SU-DHL-6 (cell line): Measurements from ENCODE around the gene SLC37A3.

Experiments used
- H2AFZ ChIP-seq: fragments of 200-600 bp; sonication (generic); 2 replicates; pipeline ENCODE4 v1.6.1; 2014; ENCODE audit warnings: low read depth, mild to moderate bottlenecking, moderate library complexity, mixed read lengths, antibody characterized with exemption, low read length; ENCODE audit not compliant: severe bottlenecking
- H3F3A ChIP-seq: fragments of 200-600 bp; shearing (Covaris generic); 2 replicates; pipeline ENCODE4 v1.6.0; 2016; ENCODE audit warnings: antibody characterized with exemption, mild to moderate bottlenecking; ENCODE audit not compliant: insufficient read depth
- H3K27ac ChIP-seq: fragments of 200-600 bp; sonication (generic); 2 replicates; pipeline ENCODE4 v1.5.1; 2016; ENCODE audit warnings: low read depth, mild to moderate bottlenecking, low read length, moderate library complexity, mixed read lengths
- H3K27me3 ChIP-seq: fragments of 200-600 bp; sonication (generic), shearing (Covaris generic); 2 replicates; pipeline ENCODE4 v1.6.0; 2014; ENCODE audit warnings: mild to moderate bottlenecking, low read length
- H3K36me3 ChIP-seq: fragments of 200-600 bp; sonication (generic); 2 replicates; pipeline ENCODE4 v1.6.1; 2014; ENCODE audit warnings: mild to moderate bottlenecking, low read length, mixed read lengths
- H3K4me2 ChIP-seq: fragments of 300-600, 200-600 bp; shearing (Covaris generic), sonication (generic); 2 replicates; pipeline ENCODE4 v1.6.0; 2014; ENCODE audit warnings: low read length, low read depth, mild to moderate bottlenecking; ENCODE audit not compliant: poor library complexity, severe bottlenecking
- H3K4me3 ChIP-seq: fragments of 200-600 bp; sonication (generic); 2 replicates; pipeline ENCODE4 v1.5.1; 2014; ENCODE audit warnings: antibody characterized with exemption, low read length, mild to moderate bottlenecking, mixed read lengths; ENCODE audit not compliant: insufficient read depth, poor library complexity, severe bottlenecking
- H3K79me2 ChIP-seq: fragments of 200-600 bp; sonication (generic); 2 replicates; pipeline ENCODE4 v1.6.1; 2014; ENCODE audit warnings: mild to moderate bottlenecking, low read length, moderate library complexity; ENCODE audit not compliant: insufficient read depth
- H3K9ac ChIP-seq: fragments of 200-600 bp; sonication (generic); 2 replicates; pipeline ENCODE4 v1.7.0; 2014; ENCODE audit warnings: mild to moderate bottlenecking, low read length
- H3K9me2 ChIP-seq: fragments of 200-600 bp; sonication (generic); replicated peaks from 2 replicates; pipeline ENCODE4 v1.6.1; 2014; ENCODE audit warnings: low read length; ENCODE audit not compliant: insufficient read depth
- H3K9me3 ChIP-seq: fragments of 200-600 bp; sonication (generic); 2 replicates; pipeline ENCODE4 v1.6.1; 2014; ENCODE audit warnings: low read length, mixed read lengths; ENCODE audit not compliant: insufficient read depth
- H4K20me1 ChIP-seq: fragments of 200-600 bp; sonication (generic); 2 replicates; pipeline ENCODE4 v1.6.1; 2014; ENCODE audit warnings: low read depth, mild to moderate bottlenecking, antibody characterized with exemption, low read length, moderate library complexity, mixed read lengths
- EZH2phosphoT487 ChIP-seq: fragments of 200-600 bp; sonication (generic), shearing (Covaris generic); conservative IDR thresholded peaks from 2 replicates; pipeline ENCODE4 v1.6.1; 2018; ENCODE audit warnings: mild to moderate bottlenecking, antibody characterized with exemption, low read length, moderate library complexity, mixed read lengths
- TF ChIP-seq, protein P1 (sequence below): fragments of 200-600 bp; sonication (generic); IDR thresholded peaks from one replicate; pipeline ENCODE4 v1.5.1; 2017; ENCODE audit warnings: antibody characterized with exemption, mild to moderate bottlenecking, low read length, moderate library complexity; ENCODE audit not compliant: insufficient read depth, poor library complexity, severe bottlenecking

SLC37A3 gene

DNA sequence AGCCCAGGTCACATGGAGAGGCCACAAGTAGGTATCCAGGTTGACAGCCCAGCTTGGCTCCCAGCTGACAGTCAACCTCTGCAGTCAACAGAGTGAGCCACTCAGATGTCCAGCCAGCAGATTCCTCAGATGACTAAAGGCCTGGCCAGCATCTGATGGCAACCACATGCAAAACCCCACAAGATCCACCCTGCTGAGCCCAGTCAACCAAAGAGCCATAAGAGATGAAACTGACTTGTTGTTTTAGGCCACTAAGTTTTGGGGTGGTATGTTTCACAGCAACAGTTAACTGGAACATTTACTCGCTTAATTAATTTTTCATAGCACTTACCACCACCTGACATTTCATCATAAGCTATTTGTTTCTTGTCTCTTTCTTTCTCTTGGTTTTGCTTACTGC is 114.3 kb downstream of the SLC37A3 start:
- Histone ChIP-seq H3K27ac (no peak overlapping the region), H4K20me1 (no peaks in the 10 kb centered on the region), H3K9me3 (no peaks in the 10 kb centered on the region), H3K4me3 (no peak overlapping the region), H3K36me3 (no peaks in the 10 kb centered on the region), H3K4me2 (no peak overlapping the region), H3K9ac (no peak overlapping the region), H3F3A (no peaks in the 10 kb centered on the region), H3K27me3 (no peaks in the 10 kb centered on the region; the same call in 1 of the 2 replicates), H2AFZ (no peak overlapping the region), H3K9me2 (no peaks in the 10 kb centered on the region; the same call in 1 of the 2 replicates), H3K79me2 (no peaks in the 10 kb centered on the region)
- no peak for TF ChIP-seq EZH2phosphoT487
- TF ChIP-seq, protein P1, sequence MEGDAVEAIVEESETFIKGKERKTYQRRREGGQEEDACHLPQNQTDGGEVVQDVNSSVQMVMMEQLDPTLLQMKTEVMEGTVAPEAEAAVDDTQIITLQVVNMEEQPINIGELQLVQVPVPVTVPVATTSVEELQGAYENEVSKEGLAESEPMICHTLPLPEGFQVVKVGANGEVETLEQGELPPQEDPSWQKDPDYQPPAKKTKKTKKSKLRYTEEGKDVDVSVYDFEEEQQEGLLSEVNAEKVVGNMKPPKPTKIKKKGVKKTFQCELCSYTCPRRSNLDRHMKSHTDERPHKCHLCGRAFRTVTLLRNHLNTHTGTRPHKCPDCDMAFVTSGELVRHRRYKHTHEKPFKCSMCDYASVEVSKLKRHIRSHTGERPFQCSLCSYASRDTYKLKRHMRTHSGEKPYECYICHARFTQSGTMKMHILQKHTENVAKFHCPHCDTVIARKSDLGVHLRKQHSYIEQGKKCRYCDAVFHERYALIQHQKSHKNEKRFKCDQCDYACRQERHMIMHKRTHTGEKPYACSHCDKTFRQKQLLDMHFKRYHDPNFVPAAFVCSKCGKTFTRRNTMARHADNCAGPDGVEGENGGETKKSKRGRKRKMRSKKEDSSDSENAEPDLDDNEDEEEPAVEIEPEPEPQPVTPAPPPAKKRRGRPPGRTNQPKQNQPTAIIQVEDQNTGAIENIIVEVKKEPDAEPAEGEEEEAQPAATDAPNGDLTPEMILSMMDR, result no peak
